H1 (cell line): ENCODE results near the gene PRDM5. TPM values are rescaled to one million over a fixed set of nuclear protein-coding genes. Genes with fewer than 3 reads are reported as not detected.
A peak's percentile ranks its signal among the peaks of the same experiment; 100 is the strongest.

Experiments
- CBX8 ChIP-seq: fragments of 300-800, 300-1000 bp; sonication (generic); IDR thresholded peaks from 2 replicates; pipeline ENCODE4 v1.7.1; 2016; ENCODE audit warnings: low read depth, low read length, borderline replicate concordance
- CEBPB ChIP-seq: IDR thresholded peaks from 2 replicates; pipeline ENCODE4 v1.6.1; 2012; ENCODE audit warnings: low read depth, low read length
- CHD7 ChIP-seq: fragments of 300-600 bp; sonication (generic); IDR thresholded peaks from 2 replicates; pipeline ENCODE4 v1.7.1; 2012; ENCODE audit warnings: low read length, moderate library complexity, mild to moderate bottlenecking, inconsistent platforms; ENCODE audit not compliant: insufficient replicate concordance
- SIN3A ChIP-seq, 2 experiments: IDR thresholded peaks in 1 of 2; conservative IDR thresholded peaks in 1 of 2; 2 replicates each; pipeline ENCODE4 v1.6.1; 2011 to 2012; ENCODE audit warnings: low read length in 2 of 2, improper control_type of control experiment in 1 of 2, low read depth in 1 of 2, mild to moderate bottlenecking in 1 of 2
- polyA plus RNA-seq, 7 experiments: library from polyadenylated mRNA; depleted of rRNA in 3 of 7; stranded (reverse) in 5 of 7; unstranded in 2 of 7; fragments of >200 nt in 5 of 7; fragments of 200-250 nt in 2 of 7; gene quantifications; 1 replicate in 5 of 7; 2 replicates in 1 of 7; 4 replicates in 1 of 7; pipeline versions ENCODE4 v1.2.1 to v1.2.3, GENCODE V29; 2011 to 2013; ENCODE audit warnings: missing spikeins in 2 of 7, mixed read lengths in 2 of 7
- total RNA-seq: library from RNA; stranded (reverse); fragmentation: NEBNext Ultra II Directional; extraction: Animal tissue kit (Norgen Biotek cat#: 25700); gene quantifications from 2 replicates; pipeline ENCODE4 v1.2.1, GENCODE V29; 2021

PRDM5 gene
- total and polyA plus RNA-seq, 2 of the 8 experiments (the other 6 are each of a cell fraction or from before 2014, with no cell fraction given), result 8.2 to 23.4 TPM

- no peak for TF ChIP-seq CBX8
- no peak for TF ChIP-seq CEBPB
- peak; percentile 55 for TF ChIP-seq CHD7
- peak in 1 of 2 experiments; percentile 71; a peak in 2 of 4 replicates for TF ChIP-seq SIN3A (conservative IDR thresholded peaks at IDR 0.05 in 1 of 2, IDR thresholded peaks at IDR 0.05 in 1 of 2; ENCODE audit: low read depth in 1 of 2, low read length in 2 of 2)
- TF ChIP-seq, all 59 proteins: peak for 19
Measured at GRCh38 chr4:120922381-120923206, at the start of gene PRDM5 (continued).
